ENCODE measurements around the gene VTI1A.
"Not testable (repeated sequence)": the region's sequence is repeated elsewhere in the genome, so short reads cannot be mapped to it uniquely, and the experiment has no call there.

Gene VTI1A

DNA sequence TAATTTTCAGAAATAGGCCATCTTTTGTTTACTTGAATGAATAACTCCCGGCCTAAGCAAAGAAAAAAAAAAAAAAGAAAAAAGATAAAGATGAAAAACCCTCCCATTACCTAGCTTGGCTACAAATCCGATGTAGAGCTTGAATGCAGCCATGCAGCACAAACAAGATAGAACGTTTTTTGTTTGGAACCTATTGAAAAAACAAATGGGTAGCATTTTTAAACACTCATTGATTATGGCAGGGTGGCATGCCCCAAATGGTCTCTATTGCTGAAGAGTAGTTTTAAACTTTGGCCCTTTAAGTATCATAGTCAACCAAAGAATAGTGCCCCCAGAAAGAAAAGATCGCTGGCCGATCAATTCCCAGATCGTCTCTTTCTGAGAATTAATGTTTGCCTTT, 84.4 kb downstream of the VTI1A start:
- H3K4me1 ChIP-seq (ENCODE audit: control insufficient read depth, insufficient read depth, low read length), result peaks cover 3% of the 10 kb centered on the region
- no peaks in the 10 kb centered on the region for H3K27me3 ChIP-seq (ENCODE audit: control insufficient read depth, insufficient read depth, low read length)
- no peaks in the 10 kb centered on the region for H3K36me3 ChIP-seq (ENCODE audit: control insufficient read depth, insufficient read depth, low read length)
- H3K4me3 ChIP-seq (ENCODE audit: low read depth, low read length), result no peak overlapping the region
- H3K9me3 ChIP-seq (ENCODE audit: control insufficient read depth, insufficient read depth, low read length), result no peaks in the 10 kb centered on the region
- H3K9ac ChIP-seq (ENCODE audit: low read depth, low read length), result no peak overlapping the region

DNA sequence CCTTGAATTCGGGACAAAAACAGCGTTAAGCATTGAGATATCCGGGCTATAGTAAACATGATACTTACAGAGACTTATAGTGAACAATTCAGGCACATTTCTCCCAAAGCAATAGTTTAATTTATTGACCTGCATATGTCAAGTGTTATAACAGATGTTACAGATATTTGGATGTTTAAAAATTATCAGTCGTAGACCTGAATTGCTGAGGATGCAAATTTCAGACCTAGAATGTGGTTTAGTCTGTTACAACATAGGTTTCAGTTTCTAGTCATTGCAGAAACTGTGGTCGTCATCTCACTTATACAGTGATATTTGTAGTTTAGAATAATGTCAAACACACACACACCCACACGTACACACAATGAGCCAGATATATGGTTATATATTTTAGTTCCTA, 85.2 kb downstream of the VTI1A start:
- Histone ChIP-seq H3K36me3 (ENCODE audit: control insufficient read depth, insufficient read depth, low read length) (no peaks in the 10 kb centered on the region), H3K9me3 (ENCODE audit: control insufficient read depth, insufficient read depth, low read length) (no peaks in the 10 kb centered on the region), H3K4me1 (ENCODE audit: control insufficient read depth, insufficient read depth, low read length) (no peaks in the 10 kb centered on the region), H3K4me3 (ENCODE audit: low read depth, low read length) (no peak overlapping the region), H3K9ac (ENCODE audit: low read depth, low read length) (no peak overlapping the region), H3K27me3 (ENCODE audit: control insufficient read depth, insufficient read depth, low read length) (no peaks in the 10 kb centered on the region)

DNA sequence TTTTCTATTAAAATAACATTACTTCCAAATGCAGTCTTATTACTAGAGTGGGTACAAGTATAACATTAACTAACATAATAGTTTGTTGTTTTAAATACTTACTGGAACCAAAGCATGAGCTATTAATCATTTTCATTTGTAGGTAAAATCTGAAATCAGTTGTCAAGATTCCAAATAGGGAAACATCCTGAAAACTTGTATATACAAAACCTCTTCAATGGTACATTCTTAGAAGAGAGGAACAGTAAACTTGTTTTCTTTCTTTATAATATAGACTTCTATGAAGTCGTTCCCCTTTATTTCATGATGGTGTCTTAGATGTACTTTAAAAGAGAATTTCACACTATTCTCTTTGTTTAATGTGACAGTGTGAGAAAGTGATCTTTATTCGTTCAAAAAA, 85.9 kb downstream of the VTI1A start:
- Histone ChIP-seq H3K36me3 (ENCODE audit: control insufficient read depth, insufficient read depth, low read length) (no peaks in the 10 kb centered on the region), H3K27me3 (ENCODE audit: control insufficient read depth, insufficient read depth, low read length) (no peaks in the 10 kb centered on the region), H3K9ac (ENCODE audit: low read depth, low read length) (no peak overlapping the region), H3K4me1 (ENCODE audit: control insufficient read depth, insufficient read depth, low read length) (no peaks in the 10 kb centered on the region), H3K4me3 (ENCODE audit: low read depth, low read length) (no peak overlapping the region), H3K9me3 (ENCODE audit: control insufficient read depth, insufficient read depth, low read length) (no peaks in the 10 kb centered on the region)

DNA sequence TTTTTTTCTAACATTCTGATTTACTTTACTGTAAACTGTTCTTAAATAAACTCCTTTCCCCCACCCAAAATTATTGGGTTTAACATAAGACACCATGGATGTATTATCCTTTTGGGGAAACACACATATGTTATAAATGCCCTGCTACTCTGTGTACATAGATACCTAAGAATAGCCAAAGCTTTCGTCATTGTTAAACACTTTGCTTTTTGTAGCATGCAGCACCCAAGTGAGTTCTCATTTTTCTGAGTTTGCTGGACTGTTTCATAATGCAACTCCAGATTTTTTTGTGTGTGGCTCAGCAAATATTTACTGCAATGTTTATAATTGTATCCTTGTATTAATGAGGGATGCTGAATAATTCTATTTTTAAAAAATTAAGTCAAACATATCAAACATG, 86.9 kb downstream of the VTI1A start:
- Histone ChIP-seq H3K4me3 (ENCODE audit: low read depth, low read length) (no peak overlapping the region), H3K9ac (ENCODE audit: low read depth, low read length) (no peak overlapping the region), H3K4me1 (ENCODE audit: control insufficient read depth, insufficient read depth, low read length) (no peaks in the 10 kb centered on the region), H3K9me3 (ENCODE audit: control insufficient read depth, insufficient read depth, low read length) (no peaks in the 10 kb centered on the region), H3K27me3 (ENCODE audit: control insufficient read depth, insufficient read depth, low read length) (no peaks in the 10 kb centered on the region), H3K36me3 (ENCODE audit: control insufficient read depth, insufficient read depth, low read length) (no peaks in the 10 kb centered on the region)

DNA sequence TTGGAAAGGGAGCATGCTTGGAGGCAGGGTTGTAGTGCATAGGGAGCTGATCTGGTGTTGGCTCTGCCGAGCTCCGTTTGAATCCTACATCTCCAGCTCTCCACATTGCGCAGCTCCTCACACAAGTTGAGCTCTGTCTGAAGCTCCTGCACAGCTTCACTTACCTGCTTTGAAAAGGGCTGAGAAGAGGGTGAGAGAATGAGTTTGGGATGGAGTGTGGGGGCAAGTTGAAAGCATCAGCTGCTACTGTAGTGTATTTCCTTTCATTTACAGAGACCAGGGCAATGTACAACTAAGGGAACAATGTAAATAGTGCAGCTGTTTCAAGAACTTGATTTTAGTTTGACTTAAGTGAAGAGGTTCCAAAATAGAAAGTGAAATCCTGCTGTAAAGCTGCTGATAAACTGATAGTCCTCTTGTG, 88.5 kb downstream of the VTI1A start:
- no peaks in the 10 kb centered on the region for H3K36me3 ChIP-seq (ENCODE audit: control insufficient read depth, insufficient read depth, low read length)
- H3K27me3 ChIP-seq (ENCODE audit: control insufficient read depth, insufficient read depth, low read length), result no peaks in the 10 kb centered on the region
- no peak overlapping the region for H3K4me3 ChIP-seq (ENCODE audit: low read depth, low read length)
- H3K9ac ChIP-seq (ENCODE audit: low read depth, low read length), result no peak overlapping the region
- H3K9me3 ChIP-seq (ENCODE audit: control insufficient read depth, insufficient read depth, low read length), result no peaks in the 10 kb centered on the region
- H3K4me1 ChIP-seq (ENCODE audit: control insufficient read depth, insufficient read depth, low read length), result no peaks in the 10 kb centered on the region

DNA sequence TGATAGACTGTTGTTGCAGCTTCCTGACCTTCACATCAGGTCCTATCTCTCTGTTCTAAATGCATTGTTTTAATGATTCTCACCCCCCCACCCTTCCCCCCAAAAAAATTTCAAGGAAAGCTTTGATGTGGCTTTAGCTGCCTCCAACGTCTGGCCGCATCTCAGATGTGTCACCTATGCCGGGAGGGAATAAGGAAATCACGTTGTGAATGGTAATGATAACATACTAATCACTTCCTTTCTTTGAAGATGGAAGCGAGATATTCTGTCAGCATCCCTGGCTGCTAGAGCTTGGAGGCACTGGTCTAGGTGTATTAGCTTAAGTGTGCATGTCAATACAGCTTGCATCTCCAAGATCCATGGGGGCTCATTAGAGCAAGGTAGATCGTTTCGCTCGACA, 89.6 kb downstream of the VTI1A start:
- no peaks in the 10 kb centered on the region for H3K4me1 ChIP-seq (ENCODE audit: control insufficient read depth, insufficient read depth, low read length)
- H3K4me3 ChIP-seq (ENCODE audit: low read depth, low read length), result no peak overlapping the region
- no peak overlapping the region for H3K9ac ChIP-seq (ENCODE audit: low read depth, low read length)
- no peaks in the 10 kb centered on the region for H3K27me3 ChIP-seq (ENCODE audit: control insufficient read depth, insufficient read depth, low read length)
- H3K36me3 ChIP-seq (ENCODE audit: control insufficient read depth, insufficient read depth, low read length), result no peaks in the 10 kb centered on the region
- no peaks in the 10 kb centered on the region for H3K9me3 ChIP-seq (ENCODE audit: control insufficient read depth, insufficient read depth, low read length)

DNA sequence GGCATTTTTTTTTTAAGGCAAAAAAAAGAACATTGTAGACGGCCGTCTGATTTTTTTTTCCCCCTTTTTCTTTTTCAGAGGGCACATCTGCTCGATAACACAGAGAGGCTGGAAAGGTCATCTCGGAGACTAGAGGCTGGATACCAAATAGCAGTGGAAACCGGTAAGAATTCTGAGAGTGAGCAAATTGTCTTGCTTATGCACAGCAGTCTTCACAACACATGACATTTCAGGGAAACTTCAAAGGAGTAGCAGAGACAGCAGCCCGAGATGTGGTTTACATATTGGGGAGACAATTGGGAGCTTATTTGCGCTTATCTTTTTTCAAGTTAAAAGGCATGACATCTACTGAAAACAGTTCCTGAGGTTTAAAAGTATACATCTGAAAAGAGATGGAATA, 91.2 kb downstream of the VTI1A start:
- Histone ChIP-seq H3K4me1 (ENCODE audit: control insufficient read depth, insufficient read depth, low read length) (no peaks in the 10 kb centered on the region), H3K4me3 (ENCODE audit: low read depth, low read length) (no peak overlapping the region)

DNA sequence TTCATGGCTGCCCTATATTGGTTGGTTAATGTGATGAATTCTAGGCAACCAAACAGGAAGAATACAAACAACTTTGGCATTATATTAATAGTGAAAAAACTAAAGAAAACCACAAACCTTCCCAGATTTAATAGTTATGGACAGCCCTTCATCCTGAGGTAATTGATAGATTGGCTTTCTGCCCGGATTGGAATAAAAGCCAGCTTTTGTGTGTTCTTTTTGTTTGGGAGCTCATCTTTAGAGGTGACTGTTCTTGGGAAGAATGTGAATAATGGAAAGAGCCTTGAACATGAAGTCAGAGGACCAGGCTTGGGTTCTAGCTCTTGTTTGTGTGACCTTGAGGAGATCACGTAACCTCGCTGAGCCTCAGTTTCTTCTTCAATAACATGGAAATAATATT, 92.3 kb downstream of the VTI1A start:
- Histone ChIP-seq H3K4me3 (ENCODE audit: low read depth, low read length) (no peak overlapping the region), H3K27me3 (ENCODE audit: control insufficient read depth, insufficient read depth, low read length) (no peaks in the 10 kb centered on the region), H3K9ac (ENCODE audit: low read depth, low read length) (no peak overlapping the region), H3K36me3 (ENCODE audit: control insufficient read depth, insufficient read depth, low read length) (no peaks in the 10 kb centered on the region), H3K9me3 (ENCODE audit: control insufficient read depth, insufficient read depth, low read length) (no peaks in the 10 kb centered on the region), H3K4me1 (ENCODE audit: control insufficient read depth, insufficient read depth, low read length) (no peaks in the 10 kb centered on the region)

More for the DNA sequence above, 91.2 kb downstream of the VTI1A start:
- H3K9ac ChIP-seq (ENCODE audit: low read depth, low read length), result no peak overlapping the region
- H3K9me3 ChIP-seq (ENCODE audit: control insufficient read depth, insufficient read depth, low read length), result no peaks in the 10 kb centered on the region
- no peaks in the 10 kb centered on the region for H3K27me3 ChIP-seq (ENCODE audit: control insufficient read depth, insufficient read depth, low read length)
- H3K36me3 ChIP-seq (ENCODE audit: control insufficient read depth, insufficient read depth, low read length), result no peaks in the 10 kb centered on the region

DNA sequence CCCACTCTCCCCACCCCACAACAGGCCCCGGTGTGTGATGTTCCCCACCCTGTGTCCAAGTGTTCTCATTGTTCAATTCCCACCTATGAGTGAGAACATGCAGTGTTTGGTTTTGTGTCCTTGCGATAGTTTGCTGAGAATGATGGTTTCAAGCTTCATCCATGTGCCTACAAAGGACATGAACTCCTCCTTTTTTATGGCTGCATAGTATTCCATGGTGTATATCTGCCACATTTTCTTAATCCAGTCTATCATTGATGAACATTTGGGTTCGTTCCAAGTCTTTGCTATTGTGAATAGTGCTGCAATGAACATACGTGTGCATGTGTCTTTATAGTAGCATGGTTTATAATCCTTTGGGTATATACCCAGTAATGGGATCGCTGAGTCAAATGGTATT, 95.8 kb downstream of the VTI1A start:
- not testable (repeated sequence) for H3K4me1 ChIP-seq (ENCODE audit: control insufficient read depth, insufficient read depth, low read length); H3K36me3 ChIP-seq (ENCODE audit: control insufficient read depth, insufficient read depth, low read length); H3K27me3 ChIP-seq (ENCODE audit: control insufficient read depth, insufficient read depth, low read length); H3K9ac ChIP-seq (ENCODE audit: low read depth, low read length); H3K9me3 ChIP-seq (ENCODE audit: control insufficient read depth, insufficient read depth, low read length); H3K4me3 ChIP-seq (ENCODE audit: low read depth, low read length)

DNA sequence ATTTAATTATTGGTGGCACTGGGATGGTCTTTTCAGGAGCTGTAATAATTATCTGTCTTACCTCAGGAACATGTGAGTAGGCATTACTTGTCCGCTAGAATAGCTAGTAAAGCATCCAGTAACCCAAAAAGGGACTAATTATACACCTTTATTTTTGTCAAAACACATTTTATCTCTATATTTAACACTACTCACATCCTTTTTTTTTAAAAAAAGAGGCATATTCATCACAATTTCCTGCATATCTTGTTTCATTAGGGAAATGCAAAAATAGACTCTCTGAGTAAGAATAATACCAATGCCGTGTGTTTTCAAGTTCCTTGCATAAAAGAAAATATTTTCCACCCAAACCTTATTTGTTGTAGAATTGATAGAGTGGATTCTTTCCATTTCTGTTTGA, 99.5 kb downstream of the VTI1A start:
- Histone ChIP-seq H3K36me3 (ENCODE audit: control insufficient read depth, insufficient read depth, low read length) (no peaks in the 10 kb centered on the region), H3K4me1 (ENCODE audit: control insufficient read depth, insufficient read depth, low read length) (no peaks in the 10 kb centered on the region), H3K27me3 (ENCODE audit: control insufficient read depth, insufficient read depth, low read length) (no peaks in the 10 kb centered on the region), H3K9ac (ENCODE audit: low read depth, low read length) (no peak overlapping the region), H3K9me3 (ENCODE audit: control insufficient read depth, insufficient read depth, low read length) (no peaks in the 10 kb centered on the region), H3K4me3 (ENCODE audit: low read depth, low read length) (no peak overlapping the region)

DNA sequence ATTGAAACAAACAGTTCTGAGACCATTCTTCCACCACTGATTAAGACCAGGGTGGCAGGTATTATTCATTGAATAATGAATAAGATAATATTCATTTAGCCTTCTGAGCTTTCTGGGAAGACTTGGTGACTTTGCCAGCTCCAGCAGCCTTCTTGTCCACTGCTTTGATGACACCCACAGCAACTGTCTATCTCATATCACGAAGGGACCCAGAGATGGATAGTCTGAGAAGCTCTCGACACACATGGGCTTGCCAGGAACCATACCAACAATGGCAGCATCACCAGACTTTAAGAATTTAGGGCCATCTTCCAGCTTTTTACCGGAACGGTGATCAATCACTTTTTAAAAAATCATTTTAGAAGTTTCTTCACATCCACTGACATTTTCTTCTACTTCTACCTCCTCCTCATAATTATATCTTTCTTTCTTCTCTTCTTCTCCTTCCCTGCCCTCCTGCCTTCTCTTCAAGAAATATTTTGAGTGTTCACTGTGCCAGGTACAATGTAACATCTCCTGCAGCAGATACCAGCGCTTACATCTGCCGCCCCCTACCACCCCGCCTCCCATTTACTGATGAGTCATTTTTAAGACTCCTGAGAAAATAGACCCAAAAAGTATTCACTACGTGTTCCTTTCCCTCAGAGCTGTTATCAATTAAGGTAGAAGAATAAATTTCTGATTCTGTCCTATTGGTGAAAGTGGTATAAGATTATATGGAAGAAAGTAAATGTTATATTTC, 101.7 kb downstream of the VTI1A start:
- Histone ChIP-seq H3K4me3 (ENCODE audit: low read depth, low read length) (no peak overlapping the region), H3K4me1 (ENCODE audit: control insufficient read depth, insufficient read depth, low read length) (no peaks in the 10 kb centered on the region), H3K36me3 (ENCODE audit: control insufficient read depth, insufficient read depth, low read length) (no peaks in the 10 kb centered on the region), H3K9ac (ENCODE audit: low read depth, low read length) (no peak overlapping the region), H3K9me3 (ENCODE audit: control insufficient read depth, insufficient read depth, low read length) (no peaks in the 10 kb centered on the region), H3K27me3 (ENCODE audit: control insufficient read depth, insufficient read depth, low read length) (no peaks in the 10 kb centered on the region)

DNA sequence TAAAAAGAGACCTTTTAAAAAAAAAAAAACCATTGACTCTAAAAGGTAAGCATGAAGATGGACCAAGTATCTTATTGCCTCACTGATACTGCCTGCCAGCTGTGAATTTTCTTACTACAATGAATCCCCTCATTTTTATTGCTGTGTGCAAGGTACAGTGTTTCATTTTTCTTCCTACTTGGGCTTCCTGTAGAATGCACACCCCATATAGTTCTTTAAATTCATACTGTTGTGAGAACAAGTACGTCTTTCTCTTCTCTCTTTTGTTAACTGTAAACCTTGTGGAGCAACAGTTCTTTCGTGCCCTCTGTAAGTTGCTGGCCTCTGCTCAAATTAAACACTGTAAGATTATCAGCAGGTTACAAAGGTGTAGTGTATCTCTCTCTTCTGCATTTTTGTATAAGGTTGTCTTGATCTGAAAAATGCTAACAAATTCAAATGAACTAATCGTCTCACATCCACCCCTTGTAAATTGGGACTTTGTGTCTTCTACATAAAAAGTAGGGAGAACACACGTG, 105.6 kb downstream of the VTI1A start:
- no peaks in the 10 kb centered on the region for H3K36me3 ChIP-seq (ENCODE audit: control insufficient read depth, insufficient read depth, low read length)
- no peak overlapping the region for H3K4me3 ChIP-seq (ENCODE audit: low read depth, low read length)
- H3K9me3 ChIP-seq (ENCODE audit: control insufficient read depth, insufficient read depth, low read length), result no peaks in the 10 kb centered on the region
- H3K27me3 ChIP-seq (ENCODE audit: control insufficient read depth, insufficient read depth, low read length), result no peaks in the 10 kb centered on the region
- no peaks in the 10 kb centered on the region for H3K4me1 ChIP-seq (ENCODE audit: control insufficient read depth, insufficient read depth, low read length)
- H3K9ac ChIP-seq (ENCODE audit: low read depth, low read length), result no peak overlapping the region

Measured in iPS-15b (cell line).